ENCODE results near the gene ADD1.
A peak's percentile ranks its signal among the peaks of the same experiment; 100 is the strongest.
"Not testable (repeated sequence)": the region's sequence is repeated elsewhere in the genome, so short reads cannot be mapped to it uniquely, and the experiment has no call there.

Gene ADD1

DNA sequence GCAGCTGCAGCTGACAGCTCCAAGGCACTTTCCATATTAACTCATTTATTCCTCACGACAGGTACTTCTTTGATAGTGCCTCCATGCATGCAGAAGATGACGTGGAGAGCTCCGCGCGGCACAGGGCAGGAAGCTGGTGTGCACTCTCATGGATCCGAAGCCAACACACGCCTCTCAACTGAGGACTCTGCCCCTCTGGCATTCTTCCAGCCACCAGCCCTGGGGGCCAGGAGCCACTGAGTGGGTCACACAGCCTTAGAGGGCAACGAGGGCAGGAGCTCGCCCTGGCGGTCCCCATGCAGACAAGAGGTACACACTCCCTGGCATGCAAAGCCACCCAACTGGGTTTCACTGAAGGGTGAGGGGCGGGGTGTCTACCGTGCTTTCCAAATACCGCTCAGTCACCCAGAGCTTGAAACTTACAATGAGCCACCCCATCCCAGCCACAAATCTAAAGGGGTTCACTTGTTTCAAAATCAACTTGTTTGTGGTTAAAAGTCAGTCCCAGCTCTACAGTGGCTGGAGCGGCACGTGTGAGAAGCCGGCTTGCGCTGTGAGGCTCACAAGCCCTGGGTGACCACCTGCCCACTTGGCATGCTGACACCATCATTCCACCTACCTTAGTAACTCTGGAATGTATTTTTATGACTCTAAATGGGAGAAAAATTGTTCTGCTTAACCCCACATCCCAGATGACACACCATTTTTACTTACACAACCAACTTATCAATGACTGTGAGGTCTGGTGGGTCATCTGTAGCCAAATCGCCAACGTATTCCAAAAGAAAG, 103.4 kb downstream of the ADD1 start:
- no peaks in the 10 kb centered on the region for H3K9me3 ChIP-seq
- H3K9ac ChIP-seq: no peak overlapping the region
- no peak for TF ChIP-seq Cebpa-rat (IDR thresholded peaks at IDR 0.05)
- H3K4me3 ChIP-seq: no peak overlapping the region
- H3K36me3 ChIP-seq: peaks cover 100% of the 10 kb centered on the region
- peaks cover 13% of the 10 kb centered on the region; the same call in 1 of the 2 replicates for H3K4me1 ChIP-seq
- H3K27me3 ChIP-seq: no peaks in the 10 kb centered on the region
- H3K4me2 ChIP-seq: no peak overlapping the region
- no peak overlapping the region for H3K27ac ChIP-seq
- H4K20me1 ChIP-seq: peaks cover 97% of the 10 kb centered on the region

DNA sequence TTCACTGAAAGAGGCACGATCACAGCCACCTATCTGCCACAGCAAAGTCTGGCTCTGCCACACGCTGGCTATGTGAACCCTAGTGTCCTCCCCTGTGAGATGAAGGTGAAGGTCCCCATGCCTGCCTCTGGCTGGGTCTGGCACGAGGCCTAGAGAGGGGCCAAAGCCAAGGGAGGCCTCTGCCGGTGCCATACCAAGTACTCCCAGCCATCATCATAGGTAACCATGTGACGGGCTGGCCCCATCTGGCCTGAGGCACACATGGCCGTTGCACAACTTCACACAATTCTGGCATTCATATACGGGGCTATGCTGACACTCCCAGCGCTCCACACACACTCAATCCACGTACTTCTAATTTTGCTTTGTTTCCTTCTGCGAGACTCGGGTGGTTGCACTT, 104.3 kb downstream of the ADD1 start:
- TF ChIP-seq Cebpa-rat (IDR thresholded peaks at IDR 0.05): no peak
- H4K20me1 ChIP-seq: peaks cover 97% of the 10 kb centered on the region

GRCh38 chr4:2948895-2949781, 105.5 kb downstream of the ADD1 start:
- no peaks in the 10 kb centered on the region for H3K9me3 ChIP-seq
- peak; percentile 40; the same call in 1 of the 2 replicates for TF ChIP-seq Cebpa-rat (IDR thresholded peaks at IDR 0.05)
- peaks cover 100% of the 10 kb centered on the region for H3K36me3 ChIP-seq
- no peaks in the 10 kb centered on the region for H3K4me1 ChIP-seq
- peaks cover 97% of the 10 kb centered on the region for H4K20me1 ChIP-seq
- no peaks in the 10 kb centered on the region for H3K27me3 ChIP-seq
- no peak overlapping the region for H3K27ac ChIP-seq
- H3K9ac ChIP-seq: no peak overlapping the region
- no peak overlapping the region for H3K4me2 ChIP-seq
- H3K4me3 ChIP-seq: no peak overlapping the region

More for the DNA sequence above, 104.3 kb downstream of the ADD1 start:
- H3K27me3 ChIP-seq: no peaks in the 10 kb centered on the region
- H3K4me1 ChIP-seq: peaks cover 3% of the 10 kb centered on the region; the same call in 1 of the 2 replicates
- no peak overlapping the region for H3K27ac ChIP-seq
- H3K4me3 ChIP-seq: no peak overlapping the region
- no peak overlapping the region for H3K4me2 ChIP-seq
- no peak overlapping the region for H3K9ac ChIP-seq
- no peaks in the 10 kb centered on the region for H3K9me3 ChIP-seq
- H3K36me3 ChIP-seq: peaks cover 100% of the 10 kb centered on the region

DNA sequence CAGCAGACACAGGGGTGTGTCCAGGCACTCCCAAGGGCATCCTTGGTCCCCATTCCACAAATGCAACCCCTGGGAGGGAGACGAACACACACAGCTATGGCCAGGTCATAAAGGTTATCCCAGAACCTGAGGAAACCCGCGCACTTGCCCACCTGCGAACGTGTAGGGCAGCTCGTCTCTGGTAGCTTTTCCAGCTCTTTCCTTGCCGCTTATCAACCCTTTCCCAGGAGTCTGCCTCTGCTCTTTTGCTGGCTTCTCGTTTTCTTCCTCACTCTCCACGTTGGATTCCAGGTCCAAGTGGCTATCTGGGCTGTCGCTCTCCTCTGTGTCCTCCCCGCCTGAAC, 106.1 kb downstream of the ADD1 start:
- peaks cover 100% of the 10 kb centered on the region for H3K36me3 ChIP-seq
- H3K4me3 ChIP-seq: no peak overlapping the region
- no peak overlapping the region for H3K4me2 ChIP-seq
- H3K27ac ChIP-seq: no peak overlapping the region
- H3K4me1 ChIP-seq: no peaks in the 10 kb centered on the region
- TF ChIP-seq Cebpa-rat (IDR thresholded peaks at IDR 0.05): no peak
- H3K9ac ChIP-seq: no peak overlapping the region
- H3K9me3 ChIP-seq: no peaks in the 10 kb centered on the region
- no peaks in the 10 kb centered on the region for H3K27me3 ChIP-seq
- peaks cover 98% of the 10 kb centered on the region for H4K20me1 ChIP-seq

GRCh38 chr4:2950221-2950989, 106.8 kb downstream of the ADD1 start:
- no peaks in the 10 kb centered on the region for H3K9me3 ChIP-seq
- H3K4me3 ChIP-seq: no peak overlapping the region
- H3K27ac ChIP-seq: no peak overlapping the region
- peaks cover 100% of the 10 kb centered on the region for H3K36me3 ChIP-seq
- no peak for TF ChIP-seq Cebpa-rat (IDR thresholded peaks at IDR 0.05)
- no peaks in the 10 kb centered on the region for H3K27me3 ChIP-seq
- H3K9ac ChIP-seq: no peak overlapping the region; the same call in 1 of the 2 replicates
- H3K4me2 ChIP-seq: no peak overlapping the region
- H3K4me1 ChIP-seq: no peaks in the 10 kb centered on the region
- peaks cover 98% of the 10 kb centered on the region for H4K20me1 ChIP-seq

- Histone ChIP-seq H3K36me3 (peaks cover 100% of the 10 kb centered on the region), H3K4me2 (no peak overlapping the region), H3K27me3 (no peaks in the 10 kb centered on the region), H3K27ac (no peak overlapping the region), H3K4me1 (no peaks in the 10 kb centered on the region), H4K20me1 (peaks cover 98% of the 10 kb centered on the region), H3K9ac (no peak overlapping the region), H3K4me3 (no peak overlapping the region), H3K9me3 (no peaks in the 10 kb centered on the region)
- TF ChIP-seq Cebpa-rat (IDR thresholded peaks at IDR 0.05): no peak
These were observed 109.9 kb downstream of the ADD1 start for GRCh38 chr4:2953496-2953895.

DNA sequence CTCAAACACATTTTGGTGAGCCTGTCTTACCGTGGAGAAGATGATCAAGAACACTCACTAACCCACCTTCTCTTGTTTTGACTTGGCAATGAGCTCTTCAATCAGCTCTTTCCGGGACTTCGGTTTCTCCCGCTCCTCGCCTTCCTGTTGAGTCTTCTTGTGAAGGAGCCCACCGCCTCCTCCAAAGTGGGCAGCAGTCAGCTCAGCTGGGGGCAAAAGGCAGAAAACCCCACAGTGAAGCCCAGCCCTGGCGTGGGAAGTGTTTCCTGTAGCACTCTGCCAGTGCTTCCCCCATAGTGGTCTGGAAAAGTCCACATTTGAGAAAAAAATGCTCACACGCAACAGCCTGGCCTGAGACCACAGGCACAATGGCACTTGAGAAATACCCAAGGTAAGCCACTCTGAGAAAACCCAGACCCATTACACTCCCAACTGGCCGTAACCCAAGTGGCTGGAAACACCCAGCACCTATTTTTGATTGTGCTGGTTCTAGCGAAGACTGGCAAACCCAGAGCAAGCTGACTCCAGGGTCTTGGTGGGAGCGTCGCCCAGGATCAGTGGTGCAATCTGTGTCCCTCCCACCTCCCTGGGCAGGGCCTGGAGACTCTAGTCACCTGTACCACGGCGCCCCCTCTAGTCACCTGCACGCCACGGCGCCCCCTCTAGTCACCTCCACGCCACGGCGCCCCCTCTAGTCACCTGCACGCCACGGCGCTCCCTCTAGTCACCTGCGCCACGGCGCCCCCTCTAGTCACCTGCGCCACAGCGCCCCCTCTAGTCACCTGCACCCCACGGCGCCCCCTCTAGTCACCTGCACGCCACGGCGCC, 110.9 kb downstream of the ADD1 start:
- Histone ChIP-seq H3K4me3 (no peak overlapping the region), H3K9ac (no peak overlapping the region), H4K20me1 (peaks cover 98% of the 10 kb centered on the region), H3K27ac (peak overlapping the region; percentile 45; the same call in 1 of the 2 replicates), H3K36me3 (peaks cover 100% of the 10 kb centered on the region), H3K9me3 (no peaks in the 10 kb centered on the region), H3K27me3 (no peaks in the 10 kb centered on the region), H3K4me1 (no peaks in the 10 kb centered on the region), H3K4me2 (no peak overlapping the region)
- TF ChIP-seq Cebpa-rat (IDR thresholded peaks at IDR 0.05): no peak

GRCh38 chr4:2955186-2956044, 111.8 kb downstream of the ADD1 start:
- not testable (repeated sequence) for H3K9me3 ChIP-seq, H3K27ac ChIP-seq, H3K9ac ChIP-seq, H3K4me3 ChIP-seq, H3K27me3 ChIP-seq, H3K4me1 ChIP-seq, H3K4me2 ChIP-seq
- peaks cover 99% of the 10 kb centered on the region for H3K36me3 ChIP-seq
- H4K20me1 ChIP-seq: peaks cover 98% of the 10 kb centered on the region

Data from BLaER1 (cell line).